ENCODE results near the gene B4GALT6.

B4GALT6 gene

DNA sequence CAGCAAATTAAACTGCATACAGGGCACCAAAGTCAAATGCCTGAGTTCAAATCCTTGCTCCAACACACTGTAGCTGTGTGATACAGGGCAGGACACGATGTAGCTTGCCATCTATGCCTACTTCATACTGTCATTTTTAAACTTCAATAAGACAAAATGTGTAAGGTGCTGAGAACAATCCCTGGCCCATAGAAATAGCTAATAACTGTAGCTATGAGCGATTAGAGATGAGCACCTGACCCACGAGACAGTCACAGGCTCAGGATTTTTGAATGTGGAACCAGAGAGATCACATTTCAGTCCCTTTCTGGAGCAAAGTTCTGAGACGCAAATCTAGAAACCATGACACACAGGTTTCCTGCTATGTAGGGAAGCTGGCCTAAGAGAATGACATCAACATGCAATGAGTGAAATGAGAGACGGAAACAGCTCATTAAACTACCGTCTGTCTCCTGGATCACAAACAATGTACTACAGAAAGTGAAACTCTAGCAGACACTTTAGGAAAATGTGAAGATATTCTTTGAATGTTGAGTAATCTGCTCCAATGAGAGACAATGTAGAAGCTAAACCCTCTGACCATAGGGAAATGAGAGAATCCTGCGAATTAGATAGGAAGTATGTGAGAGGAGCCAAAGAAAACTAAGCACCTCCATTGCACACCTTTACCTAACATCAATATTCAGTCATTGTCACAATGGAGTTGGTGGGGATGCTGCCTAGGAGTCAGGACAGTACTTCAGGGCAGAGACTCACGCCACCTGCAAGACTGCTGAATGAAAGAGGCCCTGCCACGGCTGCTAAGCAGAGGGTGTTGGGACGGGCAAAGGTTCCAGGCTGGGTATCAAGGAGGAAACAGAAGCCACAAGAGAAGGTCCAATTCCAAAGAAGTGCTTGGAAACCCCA, 25.5 kb downstream of the B4GALT6 start:
- no peak for DNase-seq

DNA sequence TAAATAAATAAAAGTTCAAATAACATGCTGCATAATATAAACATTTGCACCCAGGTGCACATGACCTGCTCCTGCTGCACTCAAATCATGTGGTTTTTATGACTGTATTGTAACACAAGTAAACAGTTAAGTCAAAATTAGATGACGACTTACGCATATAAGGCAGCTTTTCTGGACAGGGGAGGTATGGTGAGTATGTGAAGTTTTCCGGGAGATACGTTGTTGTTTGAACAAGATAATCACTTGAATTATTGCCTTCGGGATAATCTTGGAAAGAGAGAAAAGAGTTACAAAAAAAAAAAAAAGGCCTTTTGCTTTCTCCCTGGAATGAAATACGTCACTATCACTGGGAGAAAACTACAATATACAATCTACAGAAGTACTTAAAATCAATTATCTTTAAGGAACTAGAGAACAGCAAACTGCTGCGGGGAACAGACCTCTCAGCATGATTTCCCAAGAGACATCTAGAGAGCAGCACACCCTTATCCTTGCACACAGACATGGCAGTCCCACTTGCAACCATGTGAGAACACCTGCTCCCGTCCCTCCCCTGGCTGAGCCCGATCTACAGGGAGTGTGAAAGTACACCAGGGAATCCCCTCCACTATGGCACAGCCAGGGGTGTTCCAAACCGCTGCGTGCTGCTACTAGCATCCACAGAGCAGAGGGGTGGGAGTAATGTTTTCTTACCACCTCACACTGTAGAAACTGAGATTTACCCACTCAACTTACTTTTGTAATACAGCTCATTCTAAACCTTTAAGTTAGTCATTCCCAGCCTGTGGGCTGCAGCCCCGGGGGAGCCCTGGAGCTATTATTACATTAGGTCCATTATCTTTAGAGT, 26.3 kb downstream of the B4GALT6 start:
- peak; percentile 76 for DNase-seq

DNA sequence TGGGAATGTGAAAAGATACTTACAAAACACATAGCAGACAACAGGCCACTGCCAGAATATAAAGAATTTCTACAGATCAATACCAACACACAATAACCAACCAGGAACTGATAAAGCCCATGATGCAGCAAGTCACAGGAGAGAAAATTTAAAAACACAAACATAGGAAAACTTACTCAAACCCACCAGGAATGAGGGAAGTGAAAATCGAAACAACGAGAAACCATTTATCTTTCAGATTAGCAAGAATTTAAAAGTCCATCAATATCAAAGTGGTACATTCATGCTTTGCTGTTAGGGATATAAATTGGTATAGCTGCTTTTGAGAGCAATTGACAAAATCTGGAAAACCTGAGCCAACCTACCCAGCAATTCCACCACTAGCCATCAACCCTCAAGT, 27.6 kb downstream of the B4GALT6 start:
- DNase-seq, result no peak

DNA sequence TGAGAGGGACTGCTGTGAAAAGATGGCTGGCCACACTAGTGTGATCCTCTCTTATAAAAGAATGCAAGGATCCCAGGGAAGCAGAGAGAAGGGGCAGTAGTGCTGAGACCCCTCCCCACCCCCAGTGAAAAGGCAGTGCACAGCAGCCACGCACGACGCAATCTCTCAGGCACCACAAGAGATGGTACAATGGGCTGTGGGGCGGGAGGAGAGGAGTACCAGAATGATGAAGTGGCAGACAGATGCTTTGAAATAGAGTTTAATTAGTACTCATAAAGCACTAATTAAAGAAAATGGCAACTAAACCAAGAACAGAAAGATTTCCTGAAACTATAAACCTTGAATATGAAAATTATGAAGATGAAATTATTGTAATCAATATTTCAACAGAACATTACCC, 29.0 kb downstream of the B4GALT6 start:
- DNase-seq, result no peak

DNA sequence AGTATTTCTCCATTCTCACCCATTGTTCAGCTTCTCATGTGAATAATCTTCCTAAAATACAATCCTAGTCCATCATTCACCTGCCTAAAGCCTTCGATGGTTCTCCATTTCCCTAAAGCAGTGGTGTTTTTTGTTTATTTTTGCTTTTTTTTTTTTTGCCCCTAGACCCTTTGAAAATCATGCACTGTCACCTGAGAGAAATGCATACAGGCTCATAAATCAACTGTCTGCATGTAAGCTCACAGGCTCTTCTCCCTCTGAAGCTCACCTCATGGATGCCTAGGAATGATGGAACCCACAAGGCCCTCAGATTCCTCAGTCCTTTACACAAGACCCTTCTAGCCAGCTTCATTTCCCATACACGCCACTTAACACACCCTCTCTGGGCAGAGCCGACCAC, 31.5 kb downstream of the B4GALT6 start:
- DNase-seq, result no peak

DNA sequence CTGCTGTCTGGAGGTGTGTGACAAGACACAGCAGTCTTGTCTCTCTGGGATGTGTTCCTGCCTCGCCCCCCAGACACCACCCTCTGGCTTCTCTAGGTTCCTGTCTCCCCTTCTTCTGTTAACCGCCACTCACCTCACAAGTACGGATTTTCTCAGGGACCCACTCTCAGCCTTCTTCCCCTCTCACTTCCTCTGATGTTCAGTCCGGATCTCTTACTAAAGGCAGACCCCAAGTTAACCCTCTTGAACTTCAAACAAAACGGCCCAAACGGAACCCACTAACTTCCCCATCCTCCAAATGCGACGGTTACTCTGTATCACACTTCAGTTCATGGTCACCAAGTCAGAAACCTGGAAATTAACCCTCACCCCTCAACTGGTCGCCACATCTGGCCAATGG, 32.0 kb downstream of the B4GALT6 start:
- DNase-seq, result no peak

DNA sequence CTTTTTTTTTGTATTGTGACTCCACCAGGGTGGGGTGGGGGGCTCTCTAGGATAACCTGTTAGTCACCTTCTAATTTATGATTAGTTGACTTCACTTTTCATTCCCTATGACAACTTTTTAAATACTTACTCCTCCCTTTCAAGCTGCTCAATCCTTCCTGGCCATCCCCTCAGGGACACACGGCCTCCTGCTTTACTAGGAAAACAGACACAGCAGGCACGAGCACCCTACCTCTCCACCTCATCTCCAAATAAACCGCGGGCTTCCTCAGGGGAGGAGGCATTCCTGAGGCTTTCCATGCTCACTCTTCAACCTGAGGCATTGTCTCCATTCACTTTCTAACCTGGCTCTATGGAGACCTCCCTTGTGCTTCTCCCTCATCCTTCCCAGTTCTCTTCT, 33.0 kb downstream of the B4GALT6 start:
- DNase-seq, result no peak

DNA sequence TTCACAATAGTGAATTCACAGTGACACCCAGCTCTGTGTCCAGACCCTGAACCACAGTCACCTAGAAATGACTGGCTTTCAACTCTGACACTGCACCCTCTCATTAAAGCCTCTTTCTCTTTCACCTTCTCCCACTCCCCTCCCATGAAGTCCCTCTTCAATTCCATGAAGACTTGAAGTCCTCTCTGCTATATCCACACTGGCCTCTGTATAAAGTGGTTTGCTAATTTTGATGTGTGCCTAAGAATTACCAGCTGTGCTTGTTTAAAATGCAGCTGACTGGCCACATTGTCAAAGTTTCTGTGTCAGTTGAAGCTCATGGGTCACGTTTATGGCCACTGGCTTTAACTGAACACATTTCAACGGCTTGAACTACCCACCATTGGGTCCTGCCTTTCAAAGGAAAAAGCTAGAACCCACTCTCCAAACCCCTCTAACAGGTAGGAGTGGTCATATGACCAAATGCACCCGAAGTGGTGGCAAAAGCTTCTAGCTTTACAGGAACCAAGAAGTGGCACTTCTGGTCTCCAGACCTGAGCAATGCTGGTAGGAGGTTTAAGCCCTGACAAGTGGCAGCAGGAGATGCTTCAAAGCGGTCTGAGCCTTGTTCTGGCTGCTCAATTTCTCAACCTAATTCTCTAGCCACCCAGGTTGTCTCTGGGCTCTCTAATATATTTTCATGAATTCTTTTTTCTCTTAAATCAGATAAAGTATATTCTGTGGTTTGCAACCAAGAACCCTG, 34.2 kb downstream of the B4GALT6 start:
- no peak for DNase-seq

DNA sequence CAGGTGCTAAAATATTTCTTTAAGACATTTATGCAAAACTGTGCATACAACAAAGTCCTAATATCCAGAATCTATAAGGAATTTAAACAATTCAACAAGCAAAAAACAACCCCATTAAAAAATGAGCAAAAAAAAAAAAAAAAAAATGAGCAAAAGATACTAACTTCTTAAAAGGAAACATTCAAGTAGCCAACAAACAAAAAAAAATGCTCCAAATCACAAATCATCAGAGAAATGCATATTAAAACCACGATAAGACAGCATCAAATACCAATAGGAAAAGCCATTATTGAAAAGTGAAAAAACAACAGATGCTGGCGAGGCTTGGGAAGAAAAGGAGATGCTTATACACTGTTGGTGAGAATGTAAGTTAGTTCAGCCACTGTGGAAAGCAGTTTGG, 34.9 kb downstream of the B4GALT6 start:
- DNase-seq, result no peak

DNA sequence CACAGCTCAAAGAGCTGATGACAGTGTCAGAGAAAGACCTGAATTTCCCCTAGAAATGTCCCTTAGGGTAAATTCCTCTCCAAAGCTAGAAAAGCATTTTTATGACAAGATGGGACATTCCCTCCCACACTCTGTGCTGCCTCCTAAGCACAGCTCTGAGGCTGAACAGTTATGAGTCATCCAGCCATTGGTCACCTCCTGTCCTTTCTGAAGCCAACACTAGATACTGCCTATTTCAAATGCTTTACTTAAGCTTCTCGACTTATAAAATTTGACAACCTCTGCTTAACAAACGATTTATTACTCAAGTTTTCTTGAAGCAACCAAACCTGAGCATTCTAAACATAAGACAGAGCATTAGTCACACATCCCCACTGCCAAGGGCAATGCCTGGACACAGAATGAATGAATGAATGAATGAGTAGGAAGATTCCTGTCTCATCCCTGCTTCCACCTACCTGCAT, 35.4 kb downstream of the B4GALT6 start:
- DNase-seq, result no peak

DNA sequence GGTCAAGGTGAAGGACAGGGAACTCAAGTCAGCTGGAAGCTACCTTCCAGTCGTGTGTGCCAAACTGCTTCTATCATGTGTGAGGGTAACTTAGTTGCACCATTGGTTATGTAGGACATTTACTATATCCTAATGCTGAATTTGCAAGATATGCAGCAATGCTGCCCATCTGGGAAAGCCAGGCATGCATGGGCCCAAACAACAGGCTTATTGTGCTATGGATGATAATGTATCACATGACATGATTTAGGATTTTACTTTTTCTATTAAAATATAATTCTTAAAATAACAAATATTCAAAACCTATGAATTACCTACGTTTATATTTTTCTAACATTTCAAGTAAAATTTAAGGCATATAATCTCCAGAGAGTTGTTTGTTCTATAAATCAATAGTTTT, 35.9 kb downstream of the B4GALT6 start:
- DNase-seq, result no peak

DNA sequence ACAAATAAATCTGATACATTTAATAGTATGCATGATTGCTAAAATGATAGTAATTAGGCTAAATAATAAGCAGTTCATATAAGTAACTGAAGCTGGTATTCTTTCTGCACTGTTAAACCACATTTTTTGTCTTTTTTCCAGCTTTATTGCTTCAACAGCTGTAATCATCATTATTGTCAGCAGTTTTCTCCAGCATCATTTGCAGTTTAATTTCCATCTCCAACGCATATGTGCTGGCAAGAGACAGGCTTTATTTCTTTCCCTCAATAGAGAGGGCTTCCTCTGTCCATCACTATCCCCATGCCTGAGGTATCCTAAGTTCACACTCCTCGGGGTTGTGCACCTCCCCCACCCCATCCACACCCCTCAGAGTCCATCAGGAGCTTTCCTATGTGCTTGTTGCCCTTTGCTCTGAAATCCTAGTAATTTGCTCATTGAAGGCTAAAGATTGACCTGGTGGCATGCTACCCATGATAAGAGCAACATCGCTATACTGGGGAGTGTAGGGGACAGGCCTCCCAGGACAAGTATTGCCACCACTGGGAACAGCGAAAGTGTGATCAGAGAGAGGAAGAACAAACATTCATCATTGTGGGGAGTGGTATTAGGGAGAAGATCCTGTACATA, 37.1 kb downstream of the B4GALT6 start:
- no peak for DNase-seq

DNA sequence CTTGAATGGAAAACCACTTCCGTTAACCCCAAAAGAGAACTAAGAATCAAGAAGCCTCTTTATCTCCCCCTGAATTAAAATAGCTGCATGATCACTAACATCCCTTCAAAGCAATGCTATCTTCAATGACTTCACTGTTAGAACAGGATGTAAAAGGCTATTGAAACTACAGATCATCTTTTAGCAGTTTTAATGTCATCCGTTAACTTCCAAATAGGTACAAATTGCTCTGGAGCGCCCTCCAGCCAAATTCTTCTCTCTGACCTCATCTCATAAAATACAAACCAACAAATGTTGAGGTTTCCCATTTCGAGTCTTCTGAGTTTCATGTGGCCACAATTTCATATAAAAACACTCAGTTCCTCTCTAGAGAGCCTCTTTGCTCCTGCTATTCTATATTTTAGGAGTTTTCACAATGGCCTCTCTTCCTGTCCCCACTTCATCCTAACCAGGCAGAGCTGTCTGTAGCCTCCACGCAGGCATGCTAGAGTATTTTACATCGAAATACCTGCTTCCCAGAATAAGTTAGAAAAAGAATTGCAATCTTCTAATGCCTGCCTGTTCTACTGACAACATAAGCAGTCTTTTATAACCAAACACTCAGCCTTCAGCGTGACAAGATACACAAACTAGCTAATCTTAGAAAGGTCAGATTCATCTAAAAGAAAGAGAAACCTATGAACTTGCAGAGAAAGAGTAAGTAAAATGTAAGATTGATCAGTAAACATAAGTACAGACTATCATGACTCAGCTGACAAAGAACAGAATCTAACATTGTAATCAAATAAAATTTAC, 37.9 kb downstream of the B4GALT6 start:
- no peak for DNase-seq

DNA sequence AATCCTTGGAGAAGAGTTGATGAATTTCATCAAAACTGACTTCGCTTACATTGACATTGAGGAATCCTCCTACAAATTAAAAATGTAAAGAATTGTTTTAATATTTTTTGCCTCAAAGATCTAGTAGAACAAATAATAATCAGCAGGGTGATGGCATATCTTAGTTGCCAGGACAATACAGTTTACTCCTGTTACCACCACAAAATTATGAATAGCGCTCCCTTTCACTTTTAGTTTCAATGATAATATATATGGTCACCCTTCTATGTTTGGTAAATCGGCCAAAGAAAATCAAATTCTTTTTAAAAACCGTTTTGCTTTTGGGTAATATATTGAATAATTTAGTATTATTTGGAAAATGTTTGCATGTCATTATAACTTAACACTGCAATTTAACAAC, 39.0 kb downstream of the B4GALT6 start:
- DNase-seq, result no peak

DNA sequence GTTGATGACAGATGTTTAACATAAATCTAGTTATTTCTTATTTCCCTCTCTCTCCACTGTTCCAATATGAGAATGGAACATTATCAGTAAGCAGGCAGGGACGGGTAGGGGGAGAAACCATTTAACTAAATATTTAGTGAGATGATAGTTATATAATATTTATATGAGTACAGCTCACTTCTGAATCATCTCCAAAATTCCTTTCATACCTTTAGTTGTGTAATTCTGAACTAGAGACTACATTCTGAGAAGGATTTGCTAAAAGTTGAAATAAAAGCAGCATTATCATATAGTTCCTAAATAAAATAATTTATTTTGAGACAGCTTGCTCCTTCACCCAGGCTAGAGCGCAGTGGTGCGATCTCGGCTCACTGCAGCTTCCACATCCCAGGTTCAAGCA, 41.4 kb downstream of the B4GALT6 start:
- DNase-seq, result no peak

DNA sequence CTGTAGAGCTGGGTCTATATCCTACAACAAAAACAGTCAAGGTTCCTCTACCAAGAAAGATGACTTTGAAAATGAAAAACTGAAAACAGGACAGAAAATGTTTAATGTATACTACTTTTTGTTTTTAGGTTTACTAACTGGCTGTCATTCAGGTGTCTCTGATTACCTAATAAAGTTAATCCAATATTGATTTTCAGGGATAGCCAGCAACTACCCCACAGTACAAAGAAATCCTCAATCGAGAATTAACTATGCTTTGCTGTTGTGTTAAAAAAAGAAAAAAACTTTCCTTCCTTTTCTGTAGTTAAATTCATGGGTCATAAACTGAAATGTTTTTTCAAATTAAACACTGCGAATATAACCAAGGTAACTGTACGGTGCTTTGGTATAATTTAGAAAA, 46.9 kb downstream of the B4GALT6 start:
- DNase-seq, result no peak

DNA sequence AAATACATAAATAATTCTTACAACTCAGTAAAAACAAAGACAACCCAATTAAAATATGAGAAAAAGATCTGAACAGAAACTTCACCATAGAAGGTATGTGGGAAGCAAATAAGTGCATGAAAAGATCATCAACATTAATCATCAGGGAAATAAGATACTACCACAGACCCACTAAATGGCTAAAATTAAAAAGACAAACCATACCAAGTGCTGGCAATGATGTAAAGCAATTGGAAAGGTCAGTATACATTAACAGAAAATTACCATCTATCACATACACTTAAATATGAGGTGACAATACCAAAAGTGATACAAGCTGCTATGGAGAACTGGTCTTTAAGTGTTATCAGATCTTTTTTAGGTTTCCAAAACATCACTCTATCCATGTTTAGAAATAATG, 48.0 kb downstream of the B4GALT6 start:
- DNase-seq, result no peak

DNA sequence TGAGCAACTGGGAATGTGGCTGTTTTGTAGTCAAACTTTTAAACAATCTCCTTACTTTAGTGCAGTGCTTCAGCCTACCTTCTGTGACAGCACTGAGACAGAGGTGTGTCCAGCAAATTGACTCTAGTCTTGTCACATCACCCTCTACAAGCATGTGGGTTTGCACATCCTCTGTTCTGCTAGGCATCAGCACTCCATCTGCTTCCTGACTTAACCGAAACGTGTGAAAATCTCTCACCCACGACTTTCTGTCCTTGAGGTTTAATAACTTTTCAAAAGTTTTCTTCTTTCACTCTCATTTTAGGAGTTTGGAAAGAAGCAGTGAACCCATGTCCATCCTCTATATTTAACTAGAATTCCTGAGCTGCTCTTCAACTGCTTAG, 50.1 kb downstream of the B4GALT6 start:
- DNase-seq, result no peak

DNA sequence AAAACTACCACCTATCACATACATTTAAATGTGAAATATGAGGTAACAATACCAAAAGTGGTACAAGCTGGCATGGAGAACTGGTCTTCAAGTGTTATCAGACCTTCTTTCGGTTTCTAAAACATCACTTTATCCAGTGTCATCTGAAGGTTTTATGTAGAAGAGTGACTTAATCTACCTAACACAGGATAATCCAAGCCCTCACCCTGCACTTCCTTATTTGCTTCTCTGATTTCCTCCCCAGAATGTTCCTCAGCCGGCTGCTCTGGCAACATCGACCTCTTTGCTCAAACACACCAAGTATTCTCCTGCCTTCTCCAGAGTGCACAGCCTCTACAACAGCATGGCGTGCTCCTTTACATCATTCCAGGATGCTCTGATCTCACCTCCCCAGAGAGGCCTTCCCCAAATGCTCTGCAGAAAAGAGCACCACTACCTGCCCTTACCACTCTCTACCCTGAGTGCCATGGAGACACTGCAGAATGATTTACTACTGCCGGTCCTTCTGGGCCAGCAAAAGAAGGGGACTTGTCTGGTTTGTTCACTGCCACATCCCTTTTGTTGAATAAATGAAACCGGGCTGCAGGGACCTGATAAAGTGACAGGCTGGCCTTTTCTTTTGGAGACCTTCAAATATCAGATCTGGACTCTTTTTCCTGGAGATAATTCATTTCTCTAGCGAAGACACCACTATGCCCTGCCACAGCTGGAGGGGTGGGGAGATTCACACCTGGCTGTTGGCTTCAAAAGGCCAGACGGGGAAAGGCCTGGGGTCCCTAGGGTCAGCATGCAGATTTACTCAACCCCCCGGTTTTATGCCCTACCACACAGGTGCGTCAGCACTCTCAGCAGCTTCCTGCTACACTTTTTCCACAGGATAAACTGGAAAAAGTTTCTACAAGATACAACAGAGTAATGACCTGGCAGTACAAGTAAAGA, 50.7 kb downstream of the B4GALT6 start:
- no peak for DNase-seq

DNA sequence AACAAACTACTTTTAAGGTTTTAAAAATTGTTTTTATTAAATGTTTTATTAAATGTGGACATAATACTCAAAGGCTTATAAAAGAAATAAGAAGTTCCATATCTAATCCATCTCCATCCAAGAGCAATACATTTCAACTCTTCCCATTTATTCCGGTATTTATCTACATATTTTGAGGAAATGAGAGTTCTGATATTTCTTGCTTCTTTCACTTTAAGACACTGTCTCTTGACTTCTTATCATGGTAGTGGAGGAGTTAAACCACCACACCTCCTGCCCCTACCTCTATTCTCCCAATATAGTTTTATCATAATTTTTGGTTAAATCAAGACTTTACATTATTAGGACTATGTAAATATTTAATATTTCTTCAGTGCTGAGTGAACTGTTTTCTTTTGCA, 52.0 kb downstream of the B4GALT6 start:
- no peak for DNase-seq

DNA sequence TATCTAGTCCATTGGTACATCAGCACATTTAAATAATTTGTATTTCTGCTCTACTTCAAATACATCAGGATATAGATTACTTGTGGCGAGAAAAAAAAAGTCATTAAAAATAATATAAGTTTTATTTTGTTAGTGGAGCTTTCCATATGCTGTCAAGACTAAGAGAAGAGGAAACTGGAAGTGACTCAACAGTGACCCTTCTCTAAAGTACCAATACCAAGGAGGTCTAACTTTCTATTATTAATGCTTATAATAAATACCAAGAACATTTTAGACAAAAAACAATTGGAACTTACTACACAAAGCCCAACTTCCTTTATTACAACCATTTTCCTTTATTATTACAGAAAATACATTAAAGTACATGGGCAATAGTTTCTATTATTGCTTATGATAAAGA, 52.9 kb downstream of the B4GALT6 start:
- DNase-seq, result no peak

Measured in NCI-H1436 treated with DMSO at 0.1 percent for 48 hours (cell line).